Spleen (tissue), 7 donors: ENCODE measurements around the gene BDH1.

Source experiments
- CTCF ChIP-seq, 11 experiments: fragments of 200-600 bp in 7 of 11; fragments of 450-650 bp in 4 of 11; sonication (generic) in 4 of 11; IDR thresholded peaks in 8 of 11; conservative IDR thresholded peaks in 3 of 11; 1 replicate in 7 of 11; 2 replicates in 4 of 11; pipeline versions ENCODE4 v1.4.0 to v1.8.0; 2016 to 2021; ENCODE audit warnings: antibody characterized with exemption in 11 of 11, inconsistent platforms in 4 of 11, mild to moderate bottlenecking in 1 of 11
- POLR2A ChIP-seq, 3 donors: fragments of 450-650 bp; IDR thresholded peaks; one replicate each; pipeline ENCODE4 v1.5.1; 2017; ENCODE audit warnings: antibody characterized with exemption in 3 of 3, mild to moderate bottlenecking in 1 of 3
- donor health status: DM: no; HTN: no; CAD: no; lungs with moderate emphysema.
- donor health status: DM: no; HTN: no; CAD: no.
- donor health status: DM: no; HTN: no; CAD: no.

- no peak for TF ChIP-seq POLR2A (IDR thresholded peaks at IDR 0.05)
- TF ChIP-seq CTCF (IDR thresholded peaks at IDR 0.05 in 8 of 11, conservative IDR thresholded peaks at IDR 0.05 in 3 of 11) = no peak
Measured at GRCh38 chr3:197507541-197507940, 48.2 kb downstream of the BDH1 start.
